ENCODE measurements around the gene ZNF48.

ZNF48 gene

GRCh38 chr16:30407804-30408534 lies 12.7 kb downstream of the ZNF48 start:
- peak; percentile 76 for DNase-seq (ENCODE audit: low spot score)

GRCh38 chr16:30409125-30410060 lies 14.2 kb downstream of the ZNF48 start:
- peak; percentile 90 for DNase-seq (ENCODE audit: low spot score)

GRCh38 chr16:30413112-30413806 lies 18.0 kb downstream of the ZNF48 start:
- no peak for DNase-seq (ENCODE audit: low spot score)

DNA sequence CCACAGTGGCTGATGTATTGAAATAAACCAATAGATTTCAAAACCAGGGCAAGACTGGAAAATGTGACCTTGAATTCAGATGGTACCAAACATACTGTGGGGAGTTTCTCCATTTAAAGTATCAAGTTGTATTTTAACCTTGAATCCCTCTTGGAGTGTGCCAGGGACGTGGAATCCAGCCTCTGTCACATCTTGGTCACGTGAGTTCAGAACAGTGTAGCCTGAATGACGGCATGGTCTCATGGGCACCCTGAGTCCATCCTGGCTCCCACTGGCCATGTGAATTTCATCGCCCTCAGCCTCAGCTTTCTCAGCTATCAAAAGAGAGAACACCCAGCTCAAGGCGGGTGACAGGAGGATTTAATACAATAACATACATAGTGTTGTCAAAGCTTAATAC lies 18.9 kb downstream of the ZNF48 start:
- DNase-seq (ENCODE audit: low spot score), result no peak

- no peak for DNase-seq (ENCODE audit: low spot score)
These were observed 20.9 kb downstream of the ZNF48 start for GRCh38 chr16:30416047-30416603.

- no peak for DNase-seq (ENCODE audit: low spot score)
These were observed 21.7 kb downstream of the ZNF48 start for GRCh38 chr16:30416624-30417528.

DNA sequence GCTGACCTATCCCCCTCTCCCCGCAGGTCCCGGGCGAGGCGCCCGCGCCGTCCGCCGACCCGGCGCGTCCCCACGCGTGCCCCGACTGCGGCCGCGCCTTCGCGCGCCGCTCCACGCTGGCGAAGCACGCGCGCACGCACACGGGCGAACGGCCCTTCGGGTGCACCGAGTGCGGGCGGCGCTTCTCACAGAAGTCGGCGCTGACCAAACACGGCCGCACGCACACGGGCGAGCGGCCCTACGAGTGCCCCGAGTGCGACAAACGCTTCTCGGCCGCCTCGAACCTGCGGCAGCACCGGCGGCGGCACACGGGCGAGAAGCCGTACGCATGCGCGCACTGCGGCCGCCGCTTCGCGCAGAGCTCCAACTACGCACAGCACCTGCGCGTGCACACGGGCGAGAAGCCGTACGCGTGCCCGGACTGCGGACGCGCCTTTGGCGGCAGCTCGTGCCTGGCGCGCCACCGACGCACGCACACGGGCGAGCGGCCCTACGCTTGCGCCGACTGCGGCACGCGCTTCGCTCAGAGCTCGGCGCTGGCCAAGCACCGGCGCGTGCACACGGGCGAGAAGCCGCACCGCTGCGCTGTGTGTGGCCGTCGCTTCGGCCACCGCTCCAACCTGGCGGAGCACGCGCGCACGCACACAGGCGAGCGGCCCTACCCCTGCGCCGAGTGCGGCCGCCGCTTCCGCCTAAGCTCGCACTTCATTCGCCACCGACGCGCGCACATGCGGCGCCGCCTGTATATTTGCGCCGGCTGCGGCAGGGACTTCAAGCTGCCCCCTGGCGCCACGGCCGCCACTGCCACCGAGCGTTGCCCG lies 22.5 kb downstream of the ZNF48 start:
- DNase-seq (ENCODE audit: low spot score), result peak; percentile 95

DNA sequence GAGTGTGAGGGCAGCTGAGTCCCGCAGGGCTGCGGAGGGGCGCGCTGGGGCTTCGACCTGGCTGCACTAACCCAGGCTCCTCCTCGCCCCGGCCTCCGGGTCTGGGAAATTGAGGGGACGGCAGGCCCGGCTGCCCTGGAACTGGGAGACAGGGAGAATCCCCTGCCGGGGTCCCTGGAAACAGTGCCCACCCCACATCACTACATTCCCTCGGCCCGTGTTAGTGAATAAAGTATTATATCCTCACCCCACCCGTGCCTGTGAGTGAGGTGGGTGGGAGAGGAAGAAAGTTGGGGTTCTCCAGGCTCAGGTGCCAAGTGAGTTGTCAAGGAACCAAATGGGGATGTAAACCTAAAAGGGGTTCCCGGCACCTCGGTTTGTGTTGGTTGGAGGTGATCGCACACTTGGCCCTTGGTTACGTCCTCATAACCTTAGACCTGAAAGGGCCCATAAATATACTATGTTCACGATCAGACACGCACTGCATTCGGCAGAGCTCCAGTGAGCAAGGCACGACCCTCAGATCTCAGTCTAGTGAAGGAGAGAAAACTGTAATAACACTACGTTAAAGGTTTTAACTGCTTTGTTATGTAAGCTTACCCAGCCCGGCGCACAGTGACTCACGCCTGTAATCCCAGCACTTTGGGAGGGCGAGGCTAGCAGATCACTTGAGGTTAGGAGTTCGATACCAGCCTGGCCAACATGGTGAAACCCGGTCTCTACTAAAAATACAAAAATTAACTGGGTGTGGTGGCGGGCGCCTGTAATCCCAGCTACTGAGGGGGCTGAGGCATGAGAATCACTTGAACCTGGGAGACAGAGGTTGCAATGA lies 23.3 kb downstream of the ZNF48 start:
- DNase-seq (ENCODE audit: low spot score), result no peak

GRCh38 chr16:30421010-30421409 lies 25.8 kb downstream of the ZNF48 start:
- no peak for DNase-seq (ENCODE audit: low spot score)

- DNase-seq (ENCODE audit: low spot score), result no peak
These were observed 32.8 kb downstream of the ZNF48 start for GRCh38 chr16:30428055-30428454.

- no peak for DNase-seq (ENCODE audit: low spot score)
These were observed 34.1 kb downstream of the ZNF48 start for GRCh38 chr16:30429418-30429677.

- peak; percentile 95 for DNase-seq (ENCODE audit: low spot score)
These were observed 34.6 kb downstream of the ZNF48 start, which contains the start of gene DCTPP1 for GRCh38 chr16:30429678-30430427. Gene DCTPP1 (minus strand): TSS chr16:30430030. CDS start chr16:30429980, 50 bp downstream.

DNA sequence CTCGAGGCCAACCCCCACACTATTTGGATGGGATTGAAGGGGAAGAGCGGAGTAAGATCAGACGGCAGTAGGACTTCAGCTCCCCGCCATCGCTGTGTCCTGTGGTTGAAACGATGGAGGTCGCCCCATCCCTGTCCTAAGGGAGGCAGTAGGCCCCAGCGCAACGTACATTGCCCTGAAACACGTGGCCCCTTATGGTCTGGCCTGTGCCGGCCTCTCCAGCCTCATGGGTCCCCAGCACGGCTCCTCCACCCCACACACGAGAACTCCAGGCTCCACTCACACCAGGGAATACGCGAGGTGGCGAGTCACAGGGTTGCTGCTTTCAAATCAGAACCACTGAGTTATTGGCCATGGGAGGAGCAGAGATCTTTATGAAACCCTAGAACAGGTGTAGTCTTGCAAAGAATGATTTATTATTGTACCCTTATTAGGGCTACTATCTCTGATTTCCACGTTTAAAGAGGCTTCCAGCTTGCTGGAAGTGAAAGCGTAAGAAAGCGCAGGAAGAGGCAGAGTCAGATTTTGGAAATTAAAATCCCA lies 35.3 kb downstream of the ZNF48 start:
- DNase-seq (ENCODE audit: low spot score), result peak; percentile 20

DNA sequence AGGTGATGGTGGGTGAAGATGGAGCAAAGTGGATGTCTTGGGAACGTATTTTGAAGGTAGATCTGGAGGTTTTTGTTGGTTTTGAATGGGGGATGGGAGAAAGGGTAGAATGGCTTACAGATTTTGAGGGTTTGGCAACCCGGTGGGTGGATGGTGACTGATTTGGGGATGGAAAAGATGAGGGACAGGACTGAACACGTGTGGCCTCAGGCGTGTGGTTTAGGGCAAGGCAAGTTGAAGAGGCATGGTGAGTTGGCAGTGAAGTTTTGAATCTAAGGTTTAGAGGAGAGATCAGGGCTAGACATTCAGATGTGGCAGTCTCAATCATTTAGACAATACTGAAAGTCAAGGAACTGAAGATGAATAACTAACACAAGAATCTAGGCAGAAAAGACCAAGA lies 39.6 kb downstream of the ZNF48 start:
- DNase-seq (ENCODE audit: low spot score), result no peak

- no peak for DNase-seq (ENCODE audit: low spot score)
These were observed 42.4 kb downstream of the ZNF48 start for GRCh38 chr16:30437511-30438046.

DNA sequence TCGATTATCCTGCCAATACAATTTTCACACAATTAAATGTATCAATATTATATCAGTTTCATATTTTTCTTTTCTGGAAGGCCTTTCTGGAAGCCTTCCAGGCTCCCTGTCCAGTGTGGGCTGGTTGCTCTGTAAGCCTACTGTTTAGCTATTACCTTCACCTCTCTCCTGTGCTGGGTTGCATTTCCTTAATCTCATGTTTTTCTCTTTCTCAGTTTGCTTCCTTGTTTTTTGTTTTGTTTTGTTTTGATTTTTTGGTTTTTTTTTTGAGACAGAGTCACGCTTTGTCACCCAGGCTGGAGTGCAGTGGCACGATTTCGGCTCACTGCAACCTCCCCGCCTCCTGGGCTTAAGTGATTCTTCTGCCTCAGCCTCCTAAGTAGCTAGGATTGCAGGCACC lies 43.6 kb downstream of the ZNF48 start:
- DNase-seq (ENCODE audit: low spot score), result no peak

GRCh38 chr16:30439720-30440348 lies 44.6 kb downstream of the ZNF48 start:
- no peak for DNase-seq (ENCODE audit: low spot score)

- no peak for DNase-seq (ENCODE audit: low spot score)
These were observed 48.4 kb downstream of the ZNF48 start for GRCh38 chr16:30443631-30444030.

Measured in AG20443 (cell line).